Amniotic stem cell (primary cell): ENCODE data around the gene KBTBD8.

Source experiments
- DNase-seq: peaks from one replicate; lab custom pipeline; 2025; lab: John Stamatoyannopoulos, UW

KBTBD8 gene

GRCh38 chr3:66998904-66999235 lies 763 bp downstream of the KBTBD8 start:
- no peak for DNase-seq

GRCh38 chr3:67000009-67000408 lies 1.9 kb downstream of the KBTBD8 start:
- no peak for DNase-seq

- DNase-seq: no peak
These were observed 3.2 kb downstream of the KBTBD8 start for GRCh38 chr3:67001086-67001861.

GRCh38 chr3:67005974-67006373 lies 7.9 kb downstream of the KBTBD8 start:
- no peak for DNase-seq

- DNase-seq: no peak
These were observed 8.4 kb downstream of the KBTBD8 start for GRCh38 chr3:67006460-67006859.

- DNase-seq: no peak
These were observed 10.3 kb downstream of the KBTBD8 start for GRCh38 chr3:67008388-67008787.

GRCh38 chr3:67009716-67010115 lies 11.6 kb downstream of the KBTBD8 start:
- no peak for DNase-seq

GRCh38 chr3:67011414-67012131 lies 13.5 kb downstream of the KBTBD8 start:
- no peak for DNase-seq

GRCh38 chr3:67012564-67012963 lies 14.5 kb downstream of the KBTBD8 start:
- no peak for DNase-seq

- DNase-seq: no peak
These were observed 17.8 kb downstream of the KBTBD8 start for GRCh38 chr3:67015702-67016484.

- DNase-seq: no peak
These were observed 18.5 kb downstream of the KBTBD8 start for GRCh38 chr3:67016522-67017080.

GRCh38 chr3:67017211-67017610 lies 19.1 kb downstream of the KBTBD8 start:
- DNase-seq: no peak

GRCh38 chr3:67018105-67018788 lies 20.1 kb downstream of the KBTBD8 start:
- no peak for DNase-seq

GRCh38 chr3:67018789-67019526 lies 20.9 kb downstream of the KBTBD8 start:
- DNase-seq: no peak

GRCh38 chr3:67028001-67028784 lies 30.1 kb downstream of the KBTBD8 start:
- DNase-seq: no peak

- DNase-seq: no peak
These were observed 33.0 kb downstream of the KBTBD8 start for GRCh38 chr3:67030785-67031740.

GRCh38 chr3:67031986-67032385 lies 33.9 kb downstream of the KBTBD8 start:
- DNase-seq: no peak

GRCh38 chr3:67033079-67033478 lies 35.0 kb downstream of the KBTBD8 start:
- DNase-seq: no peak

- DNase-seq: no peak
These were observed 36.3 kb downstream of the KBTBD8 start for GRCh38 chr3:67034371-67034770.
